GM23248 (cell line): ENCODE measurements around the gene ELP5.

Experiments
- EZH2 ChIP-seq: fragments of 200-600 bp; sonication (generic); IDR thresholded peaks from 2 replicates; pipeline ENCODE4 v1.6.1; 2018; ENCODE audit warnings: antibody characterized with exemption, mild to moderate bottlenecking; ENCODE audit not compliant: insufficient read depth, poor library complexity, severe bottlenecking
- EZH2phosphoT487 ChIP-seq: fragments of 200-600 bp; sonication (generic); IDR thresholded peaks from 2 replicates; pipeline ENCODE4 v1.6.1; 2018; ENCODE audit warnings: antibody characterized with exemption, moderate library complexity, mild to moderate bottlenecking, low read depth; ENCODE audit not compliant: insufficient read depth

- no peak for TF ChIP-seq EZH2
- TF ChIP-seq EZH2phosphoT487: no peak
These were observed 34.7 kb upstream of the ELP5 start for GRCh38 chr17:7217113-7217987.
